ENCODE measurements around the gene CFAP100.

DNA sequence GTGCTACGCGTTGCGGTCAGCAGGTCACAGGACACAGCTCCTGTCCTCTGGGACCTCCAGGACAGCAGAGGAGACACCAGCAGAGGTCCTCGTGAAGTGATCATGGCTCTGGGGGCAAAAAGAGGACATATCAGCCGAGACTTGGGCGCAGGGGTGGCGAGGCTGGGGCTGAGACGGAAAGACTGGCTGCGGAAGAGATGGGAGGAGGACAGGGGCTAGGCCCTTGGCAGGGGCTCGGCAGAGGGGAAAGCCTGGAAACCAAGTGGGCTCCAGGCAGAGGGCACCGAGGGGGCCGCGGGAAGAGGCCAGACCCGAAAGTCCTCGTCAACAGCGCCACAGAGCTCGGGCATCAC is 4.9 kb upstream of the CFAP100 start:
- TF ChIP-seq, protein P1, sequence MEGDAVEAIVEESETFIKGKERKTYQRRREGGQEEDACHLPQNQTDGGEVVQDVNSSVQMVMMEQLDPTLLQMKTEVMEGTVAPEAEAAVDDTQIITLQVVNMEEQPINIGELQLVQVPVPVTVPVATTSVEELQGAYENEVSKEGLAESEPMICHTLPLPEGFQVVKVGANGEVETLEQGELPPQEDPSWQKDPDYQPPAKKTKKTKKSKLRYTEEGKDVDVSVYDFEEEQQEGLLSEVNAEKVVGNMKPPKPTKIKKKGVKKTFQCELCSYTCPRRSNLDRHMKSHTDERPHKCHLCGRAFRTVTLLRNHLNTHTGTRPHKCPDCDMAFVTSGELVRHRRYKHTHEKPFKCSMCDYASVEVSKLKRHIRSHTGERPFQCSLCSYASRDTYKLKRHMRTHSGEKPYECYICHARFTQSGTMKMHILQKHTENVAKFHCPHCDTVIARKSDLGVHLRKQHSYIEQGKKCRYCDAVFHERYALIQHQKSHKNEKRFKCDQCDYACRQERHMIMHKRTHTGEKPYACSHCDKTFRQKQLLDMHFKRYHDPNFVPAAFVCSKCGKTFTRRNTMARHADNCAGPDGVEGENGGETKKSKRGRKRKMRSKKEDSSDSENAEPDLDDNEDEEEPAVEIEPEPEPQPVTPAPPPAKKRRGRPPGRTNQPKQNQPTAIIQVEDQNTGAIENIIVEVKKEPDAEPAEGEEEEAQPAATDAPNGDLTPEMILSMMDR (IDR thresholded peaks at IDR 0.05) = no peak
- TF ChIP-seq POLR2A (IDR thresholded peaks at IDR 0.05; ENCODE audit: low read depth) (no peak), POLR2AphosphoS5 (IDR thresholded peaks at IDR 0.05) (no peak)
